HEK293 (cell line): Measurements from ENCODE around the gene TANGO2.

ENCODE experiments used
- CTCF ChIA-PET: fragments of 350-600 bp; formaldehyde crosslinking; extraction: SDS; loops from one replicate; lab custom pipeline; 2021; ENCODE audit warnings: antibody characterized with exemption; lab: Yijun Ruan, JAX
- POLR2A ChIA-PET: fragments of 300-600 bp; formaldehyde crosslinking; extraction: SDS; loops from one replicate; lab custom pipeline; 2020; ENCODE audit warnings: antibody characterized with exemption, inconsistent platforms; lab: Yijun Ruan, JAX
- H3K27ac ChIP-seq: fragments of 200-500 bp; sonication (Bioruptor generic); 2 replicates; pipeline ENCODE4 v1.5.1; 2014; ENCODE audit warnings: low read depth, low read length, control low read depth, inconsistent platforms; ENCODE audit errors: extremely low read depth
- H3K36me3 ChIP-seq, 2 experiments: fragments of 200-500 bp in 1 of 2; sonication (Bioruptor generic) in 1 of 2; 1 replicate in 1 of 2; 2 replicates in 1 of 2; pipeline ENCODE4 v1.5.1; 2014 to 2017; ENCODE audit warnings: inconsistent platforms in 2 of 2, low read length in 2 of 2; ENCODE audit not compliant: control insufficient read depth in 2 of 2, insufficient read depth in 1 of 2
- H3K4me1 ChIP-seq: fragments of 200-500 bp; sonication (Bioruptor generic); 2 replicates; pipeline ENCODE4 v1.5.1; 2014; ENCODE audit warnings: mild to moderate bottlenecking, low read length, inconsistent platforms; ENCODE audit not compliant: control insufficient read depth, insufficient read depth
- H3K4me3 ChIP-seq: 2 replicates; pipeline ENCODE4 v1.5.1; 2011; ENCODE audit warnings: low read depth, mild to moderate bottlenecking, control low read depth, low read length, moderate library complexity
- H3K9me3 ChIP-seq: fragments of 200-500 bp; sonication (Bioruptor generic); 2 replicates; pipeline ENCODE4 v1.5.1; 2014; ENCODE audit warnings: low read depth, low read length, inconsistent platforms; ENCODE audit not compliant: control insufficient read depth, insufficient read depth
- EGR2 ChIP-seq: fragments of 450-650 bp; formaldehyde crosslinking; IDR thresholded peaks from 2 replicates; pipeline ENCODE4 v1.5.1; 2016; ENCODE audit warnings: low read depth, missing biosample characterization, missing genetic modification characterization
- ELK4 ChIP-seq: IDR thresholded peaks from 2 replicates; pipeline ENCODE4 v1.6.1; 2011; ENCODE audit warnings: mild to moderate bottlenecking, low read depth, low read length, borderline replicate concordance
- GLIS1 ChIP-seq: fragments of 450-650 bp; formaldehyde crosslinking; IDR thresholded peaks from 2 replicates; pipeline ENCODE4 v1.5.1; 2016; ENCODE audit warnings: missing biosample characterization, missing genetic modification characterization
- GLIS2 ChIP-seq: fragments of 450-650 bp; formaldehyde crosslinking; IDR thresholded peaks from 2 replicates; pipeline ENCODE4 v1.5.1; 2016; ENCODE audit warnings: missing biosample characterization, missing genetic modification characterization
- KLF1 ChIP-seq: fragments of 450-650 bp; formaldehyde crosslinking; IDR thresholded peaks from 2 replicates; pipeline ENCODE4 v1.5.1; 2016; ENCODE audit warnings: missing biosample characterization, missing genetic modification characterization
- ZFHX2 ChIP-seq: fragments of 450-650 bp; formaldehyde crosslinking; conservative IDR thresholded peaks from 2 replicates; pipeline ENCODE4 v1.5.1; 2016; ENCODE audit warnings: missing biosample characterization, missing genetic modification characterization
- ZFP3 ChIP-seq: fragments of 450-650 bp; formaldehyde crosslinking; IDR thresholded peaks from 2 replicates; pipeline ENCODE4 v1.5.1; 2016; ENCODE audit warnings: low read depth, missing biosample characterization, missing genetic modification characterization
- ZIC2 ChIP-seq: fragments of 450-650 bp; formaldehyde crosslinking; IDR thresholded peaks from 2 replicates; pipeline ENCODE4 v1.5.1; 2016; ENCODE audit warnings: missing biosample characterization, missing genetic modification characterization
- ZNF175 ChIP-seq: fragments of 450-650 bp; formaldehyde crosslinking; IDR thresholded peaks from 2 replicates; pipeline ENCODE4 v1.5.1; 2016; ENCODE audit warnings: missing biosample characterization, missing genetic modification characterization
- ZNF549 ChIP-seq: fragments of 450-650 bp; IDR thresholded peaks from 2 replicates; pipeline ENCODE4 v1.5.1; 2018; ENCODE audit warnings: missing biosample characterization, missing genetic modification characterization, mild to moderate bottlenecking, inconsistent platforms, moderate library complexity
- ZNF660 ChIP-seq: fragments of 450-650 bp; IDR thresholded peaks from 2 replicates; pipeline ENCODE4 v1.5.1; 2018; ENCODE audit warnings: missing biosample characterization, mild to moderate bottlenecking, missing genetic modification characterization
- ZNF664 ChIP-seq: fragments of 450-650 bp; formaldehyde crosslinking; IDR thresholded peaks from 2 replicates; pipeline ENCODE4 v1.5.1; 2016; ENCODE audit warnings: missing biosample characterization, missing genetic modification characterization
- ZSCAN23 ChIP-seq: fragments of 450-650 bp; formaldehyde crosslinking; IDR thresholded peaks from 2 replicates; pipeline ENCODE4 v1.5.1; 2016; ENCODE audit warnings: missing biosample characterization, missing genetic modification characterization

Gene TANGO2

GRCh38 chr22:19995611-19996339, 25.1 kb upstream of the TANGO2 start (continued):
- TF ChIP-seq ZNF549 (tag by site-specific recombination), result no peak
- no peak for TF ChIP-seq ELK4
- TF ChIP-seq ZNF660 (tag by site-specific recombination), result no peak

GRCh38 chr22:19996694-19997384, 24.1 kb upstream of the TANGO2 start:
- POLR2A ChIA-PET, result interaction anchor here (1.8 kb wide), 1 partner anchor 10 kb away, joined by 3 read pairs; no protein-coding TSS in a partner anchor
- no peak overlapping the region for H3K27ac ChIP-seq
- H3K9me3 ChIP-seq, result no peaks in the 10 kb centered on the region
- CTCF ChIA-PET, result interaction anchor here (1.0 kb wide), 1 partner anchor 16 kb away, joined by 6 read pairs; no protein-coding TSS in a partner anchor
- TF ChIP-seq GLIS2 (tag by site-specific recombination) (0 out of 2 replicates have a peak, but pooled peaks have one; percentile 26), KLF1 (tag by site-specific recombination) (peak; percentile 35; the same call in 1 of the 2 replicates), GLIS1 (peak; percentile 82), ZSCAN23 (tag by site-specific recombination) (no peak)
- TF ChIP-seq, all 188 proteins: peak for 3
- Histone ChIP-seq H3K4me3 (no peak overlapping the region), H3K4me1 (no peaks in the 10 kb centered on the region), H3K36me3 (no peaks in the 10 kb centered on the region)

- H3K4me3 ChIP-seq, result no peak overlapping the region
- TF ChIP-seq ZFHX2 (tag by site-specific recombination) (peak; percentile 94), ZIC2 (tag by site-specific recombination) (0 out of 2 replicates have a peak, but pooled peaks have one; percentile 36), ZNF175 (tag by site-specific recombination) (no peak), ZNF664 (tag by site-specific recombination) (no peak), EGR2 (tag by site-specific recombination) (peak; percentile 90)
- TF ChIP-seq, all 188 proteins: peak for 3
- CTCF ChIA-PET, result interaction anchor here (1.0 kb wide), 1 partner anchor 15 kb away, joined by 6 read pairs; no protein-coding TSS in a partner anchor
- H3K36me3 ChIP-seq, result no peaks in the 10 kb centered on the region
- H3K4me1 ChIP-seq, result no peaks in the 10 kb centered on the region
- POLR2A ChIA-PET, result interaction anchor here (1.8 kb wide), 1 partner anchor 11 kb away, joined by 3 read pairs; no protein-coding TSS in a partner anchor
- H3K9me3 ChIP-seq, result no peaks in the 10 kb centered on the region
- H3K27ac ChIP-seq, result no peak overlapping the region
Measured at GRCh38 chr22:19997561-19998231, 23.2 kb upstream of the TANGO2 start.

GRCh38 chr22:19998232-19998951, 22.5 kb upstream of the TANGO2 start:
- H3K27ac ChIP-seq, result no peak overlapping the region
- no peaks in the 10 kb centered on the region for H3K9me3 ChIP-seq
- ChIA-PET POLR2A (interaction anchor here (1.8 kb wide), 1 partner anchor 12 kb away, joined by 3 read pairs; no protein-coding TSS in a partner anchor), CTCF (interaction anchor here (1.0 kb wide), 1 partner anchor 15 kb away, joined by 6 read pairs; no protein-coding TSS in a partner anchor)
- peak; percentile 98 for TF ChIP-seq ZIC2 (tag by site-specific recombination)
- TF ChIP-seq GLIS1, result peak; percentile 95
- TF ChIP-seq ZFHX2 (tag by site-specific recombination), result peak; percentile 21; the same call in 1 of the 2 replicates
- TF ChIP-seq ZFP3 (tag by site-specific recombination), result no peak
- no peak overlapping the region for H3K4me3 ChIP-seq
- H3K4me1 ChIP-seq, result no peaks in the 10 kb centered on the region
- H3K36me3 ChIP-seq, result no peaks in the 10 kb centered on the region
